H7 (cell line): ENCODE measurements around the gene MYL5. TPM values are rescaled to one million over a fixed set of nuclear protein-coding genes. Genes with fewer than 3 reads are reported as not detected.

Experiments used
- DNase-seq: peaks from one replicate; pipeline ENCODE4 v3.0.0; 2012
- H3K27me3 ChIP-seq: 2 replicates; pipeline ENCODE4 v1.6.0; 2011; ENCODE audit warnings: mild to moderate bottlenecking, low read length; ENCODE audit not compliant: control insufficient read depth, insufficient read depth
- H3K36me3 ChIP-seq: replicated peaks from 2 replicates; pipeline ENCODE4 v1.5.1; 2011; ENCODE audit warnings: low read length; ENCODE audit not compliant: control insufficient read depth, insufficient read depth
- H3K4me3 ChIP-seq: 2 replicates; pipeline ENCODE4 v1.5.1; 2011; ENCODE audit warnings: low read depth, mild to moderate bottlenecking, control low read depth, low read length, moderate library complexity; ENCODE audit not compliant: insufficient read depth
- total RNA-seq: library from RNA; depleted of rRNA; stranded (reverse); fragments of >200 nt; shearing (Covaris generic); gene quantifications from 2 replicates; pipeline ENCODE4 v1.2.3, GENCODE V29; 2014

Gene MYL5
- total RNA-seq, 1 experiment from 2014 or later: 12.6 TPM

DNA sequence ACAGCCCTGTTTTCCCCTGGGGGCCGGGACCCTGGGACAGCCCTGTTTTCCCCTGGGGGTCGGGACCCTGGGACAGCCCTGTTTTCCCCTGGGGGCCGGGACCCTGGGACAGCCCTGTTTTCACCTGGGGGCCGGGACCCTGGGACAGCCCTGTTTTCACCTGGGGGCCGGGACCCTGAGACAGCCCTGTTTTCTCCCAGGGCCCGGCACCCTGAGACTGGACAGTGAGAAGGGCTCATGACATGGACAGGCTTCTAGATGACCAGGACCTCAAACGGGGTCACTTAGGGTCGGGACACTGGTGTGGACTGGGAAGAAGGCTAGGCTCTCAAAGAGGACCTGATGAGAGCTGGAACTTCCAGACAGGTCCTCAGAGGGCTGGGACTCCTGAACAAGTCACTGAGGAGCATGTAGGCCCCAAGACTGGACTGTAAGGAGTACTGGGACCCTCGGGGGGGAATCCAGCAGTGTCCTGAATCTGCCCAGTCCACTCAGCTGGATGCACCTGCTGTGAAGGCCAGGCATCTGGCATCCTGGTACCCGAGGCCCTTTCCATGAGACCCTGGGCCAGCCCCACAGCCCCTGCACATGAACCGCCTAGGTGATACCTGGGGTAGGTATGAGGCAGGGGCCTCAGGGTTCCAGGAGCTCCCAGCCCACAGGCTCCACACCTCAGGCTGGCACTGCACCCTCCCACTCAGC, 33.7 kb downstream of the MYL5 start:
- DNase-seq: no peak
- H3K4me3 ChIP-seq: no peak overlapping the region
- H3K27me3 ChIP-seq: no peaks in the 10 kb centered on the region
- no peaks in the 10 kb centered on the region; the same call in 1 of the 2 replicates for H3K36me3 ChIP-seq

DNA sequence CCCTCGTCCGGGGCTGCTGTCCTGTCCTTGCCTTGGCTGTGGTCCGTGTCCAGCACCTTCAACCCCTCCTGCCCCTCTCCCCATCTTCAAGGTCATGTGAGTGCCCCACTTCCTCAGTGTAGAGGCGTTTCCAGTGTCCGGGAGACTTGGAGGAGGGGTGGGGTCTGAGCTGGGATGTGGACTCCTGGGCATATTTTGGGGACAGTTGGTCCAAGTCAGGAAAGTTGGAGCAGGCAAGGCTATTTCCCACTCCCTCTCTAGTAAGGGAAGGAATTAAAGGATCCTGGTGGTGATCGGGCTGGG, 34.2 kb downstream of the MYL5 start:
- H3K36me3 ChIP-seq: no peaks in the 10 kb centered on the region; the same call in 1 of the 2 replicates
- no peak for DNase-seq
- H3K4me3 ChIP-seq: no peak overlapping the region
- H3K27me3 ChIP-seq: no peaks in the 10 kb centered on the region

DNA sequence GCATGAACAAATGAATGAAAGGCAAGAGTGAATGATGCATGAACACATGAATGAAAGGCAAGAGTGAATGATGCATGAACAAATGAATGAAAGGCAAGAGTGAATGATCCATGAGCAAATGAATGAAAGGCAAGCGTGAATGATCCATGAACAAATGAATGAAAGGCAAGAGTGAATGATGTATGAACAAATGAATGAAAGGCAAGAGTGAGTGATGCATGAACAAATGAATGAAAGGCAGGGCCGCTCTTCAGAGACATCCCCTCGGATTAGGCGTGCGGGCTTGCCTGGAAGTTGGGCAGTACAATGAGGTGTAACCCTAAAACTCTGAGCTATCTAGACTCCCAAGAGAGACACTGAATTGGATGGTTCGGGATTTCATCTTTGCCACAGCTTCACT, 35.0 kb downstream of the MYL5 start:
- no peaks in the 10 kb centered on the region; the same call in 1 of the 2 replicates for H3K36me3 ChIP-seq
- no peaks in the 10 kb centered on the region for H3K27me3 ChIP-seq
- no peak for DNase-seq
- no peak overlapping the region for H3K4me3 ChIP-seq

DNA sequence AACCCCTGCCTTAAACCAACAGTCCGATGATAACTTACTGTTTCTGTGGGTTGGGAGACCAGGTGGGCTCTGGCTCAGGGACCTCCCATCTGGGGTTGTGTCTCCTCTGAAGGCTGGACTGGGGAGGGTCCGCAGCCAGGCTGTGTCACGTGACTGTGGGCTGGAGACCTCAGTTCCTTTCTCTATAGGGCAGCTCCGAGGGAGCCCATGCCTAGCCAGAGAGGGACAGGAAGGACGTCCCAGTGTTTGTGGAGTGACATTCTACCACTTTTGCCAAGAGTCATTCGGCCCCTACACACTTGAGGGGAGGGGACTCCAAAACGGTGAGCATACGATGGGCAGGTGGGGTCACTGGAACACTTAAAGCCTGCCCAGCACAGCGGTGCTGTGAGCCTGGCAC, 35.8 kb downstream of the MYL5 start:
- H3K4me3 ChIP-seq: no peak overlapping the region
- H3K27me3 ChIP-seq: no peaks in the 10 kb centered on the region
- no peak for DNase-seq
- H3K36me3 ChIP-seq: no peaks in the 10 kb centered on the region; the same call in 1 of the 2 replicates

DNA sequence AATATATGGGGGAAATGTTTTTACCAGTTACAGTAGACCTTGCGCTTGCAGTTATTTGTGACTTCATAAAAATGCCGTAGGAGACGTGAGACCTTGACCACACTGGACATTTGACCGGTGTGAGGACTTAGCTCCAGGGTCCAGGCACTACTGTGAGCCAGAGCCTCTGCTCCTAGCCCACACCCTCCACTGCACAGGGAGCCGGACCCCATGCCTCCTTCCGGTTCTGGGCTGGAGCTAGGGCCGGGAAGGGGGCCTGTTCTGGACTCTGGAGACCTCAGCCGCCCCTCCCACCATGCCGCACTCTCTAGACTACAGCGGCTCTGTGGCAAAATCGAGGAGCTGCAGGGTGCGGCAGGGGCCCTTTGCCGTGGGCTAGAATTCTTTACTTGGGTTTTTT, 36.6 kb downstream of the MYL5 start:
- Histone ChIP-seq H3K36me3 (no peaks in the 10 kb centered on the region; the same call in 1 of the 2 replicates), H3K4me3 (no peak overlapping the region), H3K27me3 (no peaks in the 10 kb centered on the region)
- no peak for DNase-seq

DNA sequence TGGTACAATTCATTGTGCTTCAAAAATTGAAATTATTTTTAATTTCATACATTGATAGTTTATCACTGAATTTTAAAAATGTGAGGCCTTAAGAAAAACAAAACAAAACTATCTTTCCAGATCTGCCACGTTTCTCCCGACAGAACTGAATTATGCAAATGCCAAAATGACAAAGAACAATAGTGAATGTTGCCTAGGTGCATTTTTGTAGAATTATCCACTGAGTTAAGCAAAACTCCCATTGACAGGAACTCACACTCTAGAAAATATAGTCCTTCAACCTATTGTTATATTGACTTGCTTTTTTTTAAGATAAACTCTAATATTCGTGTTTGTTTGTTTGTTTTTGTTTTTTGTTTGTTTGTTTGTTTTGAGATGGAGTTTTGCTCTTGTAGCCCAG, 37.8 kb downstream of the MYL5 start:
- Histone ChIP-seq H3K4me3 (no peak overlapping the region), H3K27me3 (no peaks in the 10 kb centered on the region), H3K36me3 (no peaks in the 10 kb centered on the region; the same call in 1 of the 2 replicates)
- no peak for DNase-seq

DNA sequence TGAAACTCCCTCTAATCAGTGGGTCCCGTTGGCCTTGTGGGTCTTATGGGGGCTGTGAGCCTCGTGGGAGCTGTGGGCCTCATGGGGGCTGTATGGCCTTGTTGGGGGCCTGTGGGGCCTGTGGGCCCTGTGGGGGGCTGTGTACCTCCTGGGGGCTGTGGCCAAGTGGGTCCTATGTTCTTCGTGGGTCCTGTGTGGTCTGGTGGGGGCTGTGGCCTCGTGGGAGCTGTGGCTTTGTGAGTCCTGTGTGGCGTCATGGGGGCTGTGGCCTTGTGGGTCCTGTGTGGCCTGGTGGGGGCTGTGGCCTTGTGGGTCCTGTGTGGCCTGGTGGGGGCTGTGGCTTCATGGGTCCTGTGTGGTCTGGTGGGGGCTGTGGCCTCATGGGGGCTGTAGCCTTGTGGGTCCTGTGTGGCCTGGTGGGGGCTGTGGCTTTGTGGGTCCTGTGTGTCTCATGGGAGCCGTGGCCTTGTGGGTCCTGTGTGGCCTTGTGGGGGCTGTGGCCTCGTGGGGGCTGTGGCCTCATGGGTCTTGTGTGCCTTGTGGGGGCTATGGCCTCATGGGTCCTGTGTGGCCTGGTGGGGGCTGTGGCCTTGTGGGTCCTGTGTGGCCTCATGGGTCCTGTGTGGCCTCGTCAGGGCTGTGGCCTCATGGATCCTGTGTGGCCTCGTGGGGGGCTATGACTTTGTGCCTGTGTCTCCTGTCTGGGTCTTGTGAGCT, 38.7 kb downstream of the MYL5 start:
- Histone ChIP-seq H3K36me3 (no peaks in the 10 kb centered on the region; the same call in 1 of the 2 replicates), H3K4me3 (no peak overlapping the region), H3K27me3 (no peaks in the 10 kb centered on the region)
- DNase-seq: no peak

DNA sequence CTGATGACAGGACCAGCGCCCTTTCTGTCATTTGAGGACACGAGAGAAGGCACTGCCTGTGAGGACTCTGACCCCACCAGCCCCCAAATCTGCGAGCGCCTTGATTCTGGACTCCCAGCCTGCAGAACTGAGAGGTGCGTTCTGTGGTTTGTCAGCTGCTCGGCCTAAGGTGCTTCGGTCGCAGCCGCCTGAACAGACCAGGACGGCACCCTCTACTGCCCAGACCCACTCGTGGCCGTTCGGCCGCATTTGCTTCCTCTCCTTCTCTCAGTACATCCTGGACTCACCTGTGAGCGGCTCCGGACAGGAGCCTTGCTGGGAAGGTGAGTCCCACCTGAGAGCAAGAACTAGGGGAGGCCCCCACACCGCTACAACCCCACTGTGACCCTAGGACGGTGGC, 39.7 kb downstream of the MYL5 start:
- Histone ChIP-seq H3K4me3 (no peak overlapping the region), H3K36me3 (no peaks in the 10 kb centered on the region), H3K27me3 (no peaks in the 10 kb centered on the region)
- DNase-seq: peak; percentile 70

DNA sequence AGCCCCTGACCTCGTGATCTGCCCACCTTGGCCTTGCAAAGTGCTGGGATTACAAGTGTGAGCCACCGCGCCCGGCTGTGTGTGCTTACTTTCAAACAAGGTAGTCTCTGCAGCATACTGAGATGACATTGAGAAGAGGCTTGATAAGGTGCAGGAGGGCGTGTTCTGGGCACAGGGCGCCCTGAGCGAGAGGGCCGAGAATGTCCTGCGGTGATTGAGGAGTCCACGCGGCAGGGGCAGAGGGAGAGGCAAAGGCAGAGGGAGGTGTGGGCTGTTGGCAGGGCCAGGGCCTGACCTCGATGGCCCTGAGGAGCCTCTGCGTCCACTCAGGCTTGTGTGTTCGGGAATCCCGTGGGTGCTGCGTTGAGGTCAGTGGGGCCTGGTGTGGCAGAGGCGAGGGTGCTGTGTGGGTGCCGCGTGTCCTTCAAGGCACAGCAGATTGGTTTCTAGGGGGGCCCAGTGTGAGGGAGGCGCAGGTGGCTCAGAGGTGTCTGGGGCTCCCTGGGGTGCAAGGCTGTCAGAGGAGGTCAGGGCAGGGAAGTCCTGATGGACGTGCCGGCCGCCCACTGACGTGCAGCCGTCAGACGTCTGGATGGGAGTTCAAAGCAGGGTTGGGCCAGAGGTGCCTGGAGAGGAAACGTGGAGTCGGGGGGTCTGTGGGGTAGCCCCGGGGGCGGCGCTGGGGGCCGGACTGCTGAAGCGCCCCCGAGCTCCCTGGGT, 43.4 kb downstream of the MYL5 start:
- Histone ChIP-seq H3K27me3 (no peaks in the 10 kb centered on the region), H3K4me3 (no peak overlapping the region), H3K36me3 (no peaks in the 10 kb centered on the region; the same call in 1 of the 2 replicates)
- DNase-seq: no peak

DNA sequence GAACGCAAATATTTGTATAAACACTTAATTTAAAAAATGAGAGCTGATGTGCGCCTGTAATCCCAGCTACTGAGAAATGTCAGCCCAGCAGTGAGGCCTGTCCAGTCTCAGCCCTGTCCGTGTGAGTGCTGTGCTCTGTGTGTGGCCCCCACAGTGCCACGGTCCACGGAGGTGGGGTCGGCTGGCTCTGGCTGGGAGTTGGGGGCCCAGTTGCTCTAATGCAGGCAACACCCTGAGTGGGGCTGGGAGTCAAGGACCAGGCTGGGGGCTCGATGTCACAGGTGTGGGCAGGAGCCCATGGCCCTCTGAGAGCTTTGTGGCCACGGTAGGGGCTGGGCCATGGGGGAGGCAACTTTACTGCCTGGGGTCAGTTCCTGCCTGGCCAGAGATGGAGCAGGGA, 44.1 kb downstream of the MYL5 start:
- DNase-seq: no peak
- Histone ChIP-seq H3K36me3 (no peaks in the 10 kb centered on the region; the same call in 1 of the 2 replicates), H3K4me3 (no peak overlapping the region), H3K27me3 (no peaks in the 10 kb centered on the region)

DNA sequence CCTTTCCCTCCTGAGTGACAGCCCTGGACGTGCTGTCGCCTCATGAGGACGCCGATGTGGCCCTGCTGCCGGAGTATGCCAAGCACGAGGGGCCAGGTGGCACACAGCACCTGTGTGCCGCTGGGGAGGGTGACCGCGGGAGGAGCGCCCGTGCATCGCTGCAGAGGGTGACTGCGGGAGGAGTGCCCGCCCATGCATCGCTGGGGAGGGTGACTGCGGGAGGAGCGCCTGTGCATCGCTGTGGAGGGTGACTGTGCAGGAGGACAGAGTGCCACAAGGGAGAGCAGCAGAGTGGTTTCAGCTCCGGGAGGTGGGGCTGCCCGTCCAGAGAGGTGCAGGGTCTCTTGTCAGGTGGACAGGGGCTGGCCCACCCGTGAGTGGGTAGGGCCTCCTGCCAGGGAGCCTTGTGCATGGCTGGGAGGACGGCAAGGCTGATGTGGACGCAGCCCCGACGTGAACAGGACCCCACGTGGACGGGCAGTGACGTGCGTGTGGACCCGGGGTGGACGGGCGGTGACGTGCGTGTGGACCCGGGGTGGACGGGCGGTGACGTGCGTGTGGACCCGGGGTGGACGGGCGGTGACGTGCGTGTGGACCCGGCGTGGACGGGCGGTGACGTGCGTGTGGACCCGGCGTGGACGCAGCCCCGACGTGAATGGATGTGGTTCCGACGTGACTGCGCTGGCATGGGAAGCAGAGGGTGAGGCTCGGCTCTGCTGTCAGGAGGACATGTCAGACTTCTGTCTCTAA, 45.9 kb downstream of the MYL5 start:
- Histone ChIP-seq H3K27me3 (no peaks in the 10 kb centered on the region), H3K4me3 (no peak overlapping the region), H3K36me3 (no peaks in the 10 kb centered on the region; the same call in 1 of the 2 replicates)
- DNase-seq: no peak

DNA sequence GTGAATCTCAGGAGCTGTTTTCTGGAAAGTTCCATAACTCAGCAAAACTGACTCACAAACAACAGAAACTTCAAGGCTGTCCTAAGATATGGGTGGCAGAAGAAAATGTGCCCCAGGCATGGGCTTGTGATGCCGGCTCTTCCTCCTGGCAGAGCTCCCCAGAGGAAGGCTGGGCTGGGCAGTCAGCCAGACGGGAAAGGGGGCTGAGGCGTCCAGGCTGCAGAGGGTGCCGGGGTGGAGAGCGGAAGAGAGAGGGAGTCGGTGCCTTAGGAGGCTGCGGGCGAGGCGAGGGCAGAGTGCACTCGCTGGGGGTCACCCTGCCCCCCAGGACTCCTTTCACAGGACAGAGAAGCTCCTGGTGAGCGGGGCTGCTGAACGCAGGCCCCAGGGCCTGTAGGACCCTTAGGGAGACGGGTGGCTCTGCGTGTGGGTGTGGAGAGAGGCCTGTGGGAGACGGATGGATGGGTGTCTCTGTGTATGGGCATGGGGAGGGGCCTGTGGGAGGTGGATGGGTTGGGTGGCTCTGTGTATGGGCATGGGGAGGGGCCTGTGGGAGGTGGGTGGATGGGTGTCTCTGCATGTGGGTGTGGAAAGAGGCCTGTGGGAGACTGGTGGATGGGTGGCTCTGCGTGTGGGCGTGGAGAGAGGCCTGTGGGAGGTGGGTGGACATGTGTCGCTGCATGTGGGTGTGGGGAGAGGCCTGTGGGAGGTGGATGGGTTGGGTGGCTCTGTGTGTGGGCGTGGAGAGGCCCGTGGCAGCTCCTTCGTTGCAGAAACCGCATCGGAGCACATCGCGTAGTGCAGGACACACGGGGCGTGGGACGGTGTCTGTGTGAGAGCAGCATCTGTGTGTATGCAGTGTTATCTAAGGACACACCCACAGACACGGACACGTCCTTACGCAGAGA, 47.2 kb downstream of the MYL5 start:
- Histone ChIP-seq H3K27me3 (no peaks in the 10 kb centered on the region), H3K4me3 (no peak overlapping the region), H3K36me3 (no peaks in the 10 kb centered on the region; the same call in 1 of the 2 replicates)
- DNase-seq: no peak

DNA sequence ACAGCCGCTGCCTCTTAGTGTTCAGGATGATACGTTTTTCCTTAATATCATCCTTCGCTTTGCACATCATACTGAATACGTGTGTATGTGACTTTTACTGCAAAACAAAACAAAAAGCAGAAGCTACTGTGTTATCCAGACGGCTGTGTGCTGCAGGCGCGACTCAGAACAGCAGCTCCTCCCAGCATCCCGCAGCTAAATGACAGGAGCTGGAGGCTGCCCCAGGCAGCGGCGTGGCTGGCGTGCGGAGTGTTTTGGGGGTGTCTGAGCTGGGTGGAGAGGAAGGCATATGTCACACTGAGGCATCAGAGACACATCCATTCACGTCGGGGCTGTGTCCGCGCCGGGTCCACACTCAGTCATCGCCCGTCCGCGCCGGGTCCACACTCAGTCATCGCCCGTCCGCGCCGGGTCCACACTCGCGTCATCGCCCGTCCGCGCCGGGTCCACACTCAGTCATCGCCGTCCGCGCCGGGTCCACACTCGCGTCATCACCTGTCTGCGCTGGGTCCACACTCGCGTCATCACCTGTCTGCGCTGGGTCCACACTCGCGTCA, 47.9 kb downstream of the MYL5 start:
- Histone ChIP-seq H3K36me3 (no peaks in the 10 kb centered on the region; the same call in 1 of the 2 replicates), H3K4me3 (no peak overlapping the region), H3K27me3 (no peaks in the 10 kb centered on the region)
- DNase-seq: no peak
